GM18526 (cell line): ENCODE data around the gene IER5.

ENCODE experiments used
- POLR2A ChIP-seq: IDR thresholded peaks from 3 replicates; pipeline ENCODE4 v1.6.1; 2011; ENCODE audit not compliant: insufficient read length; ENCODE audit errors: extremely low read depth

The IER5 gene

GRCh38 chr1:181064011-181064623 is 24.4 kb upstream of the IER5 start:
- TF ChIP-seq POLR2A, result no peak

- TF ChIP-seq POLR2A, result no peak
Measured at GRCh38 chr1:181064702-181065101, 23.8 kb upstream of the IER5 start.

- TF ChIP-seq POLR2A, result no peak
Measured at GRCh38 chr1:181073638-181074037, 14.9 kb upstream of the IER5 start.

- no peak for TF ChIP-seq POLR2A
Measured at GRCh38 chr1:181075766-181076350, 12.6 kb upstream of the IER5 start.

GRCh38 chr1:181076852-181077251 is 11.6 kb upstream of the IER5 start:
- TF ChIP-seq POLR2A, result no peak

GRCh38 chr1:181077576-181078242 is 10.8 kb upstream of the IER5 start:
- TF ChIP-seq POLR2A, result no peak

- no peak for TF ChIP-seq POLR2A
Measured at GRCh38 chr1:181079382-181079781, 9.1 kb upstream of the IER5 start.

- TF ChIP-seq POLR2A, result no peak
Measured at GRCh38 chr1:181079920-181080319, 8.6 kb upstream of the IER5 start.

GRCh38 chr1:181080556-181080955 is 7.9 kb upstream of the IER5 start:
- no peak for TF ChIP-seq POLR2A

GRCh38 chr1:181081395-181081794 is 7.1 kb upstream of the IER5 start:
- no peak for TF ChIP-seq POLR2A

- no peak for TF ChIP-seq POLR2A
Measured at GRCh38 chr1:181083842-181084605, 4.5 kb upstream of the IER5 start.

- TF ChIP-seq POLR2A, result no peak
Measured at GRCh38 chr1:181084606-181084969, 3.9 kb upstream of the IER5 start.

GRCh38 chr1:181086091-181086490 is 2.4 kb upstream of the IER5 start:
- no peak for TF ChIP-seq POLR2A

GRCh38 chr1:181086926-181087325 is 1.6 kb upstream of the IER5 start:
- TF ChIP-seq POLR2A, result no peak

- no peak for TF ChIP-seq POLR2A
Measured at GRCh38 chr1:181087400-181087901, 1.0 kb upstream of the IER5 start.
